SK-N-SH (cell line): ENCODE data around the gene CBX8.

Source experiments
- FOXM1 ChIP-seq: IDR thresholded peaks from 2 replicates; pipeline ENCODE4 v1.4.0; 2012; ENCODE audit warnings: low read depth, mild to moderate bottlenecking
- GABPA ChIP-seq: IDR thresholded peaks from 2 replicates; pipeline ENCODE4 v1.4.0; 2012; ENCODE audit warnings: low read depth, mild to moderate bottlenecking
- GATA2 ChIP-seq: sonication (generic); formaldehyde crosslinking; IDR thresholded peaks from 2 replicates; pipeline ENCODE4 v1.5.0; 2020; ENCODE audit warnings: mild to moderate bottlenecking, missing genetic modification reagents
- POLR2AphosphoS5 ChIP-seq: IDR thresholded peaks from 2 replicates; pipeline ENCODE4 v1.6.1; 2012; ENCODE audit warnings: low read depth, low read length
- USF2 ChIP-seq: fragments of 150-350 bp; IDR thresholded peaks from 2 replicates; pipeline ENCODE4 v1.6.1; 2017; ENCODE audit warnings: antibody characterized with exemption, low read length, low read depth, borderline replicate concordance
- TF ChIP-seq, protein P1 (sequence below): IDR thresholded peaks from 2 replicates; pipeline ENCODE4; 2012
- TF ChIP-seq, protein P2 (sequence below): fragments of 200-600 bp; sonication (generic); IDR thresholded peaks from 2 replicates; pipeline ENCODE4 v1.6.1; 2017; ENCODE audit warnings: antibody characterized with exemption, mild to moderate bottlenecking, moderate library complexity

DNA sequence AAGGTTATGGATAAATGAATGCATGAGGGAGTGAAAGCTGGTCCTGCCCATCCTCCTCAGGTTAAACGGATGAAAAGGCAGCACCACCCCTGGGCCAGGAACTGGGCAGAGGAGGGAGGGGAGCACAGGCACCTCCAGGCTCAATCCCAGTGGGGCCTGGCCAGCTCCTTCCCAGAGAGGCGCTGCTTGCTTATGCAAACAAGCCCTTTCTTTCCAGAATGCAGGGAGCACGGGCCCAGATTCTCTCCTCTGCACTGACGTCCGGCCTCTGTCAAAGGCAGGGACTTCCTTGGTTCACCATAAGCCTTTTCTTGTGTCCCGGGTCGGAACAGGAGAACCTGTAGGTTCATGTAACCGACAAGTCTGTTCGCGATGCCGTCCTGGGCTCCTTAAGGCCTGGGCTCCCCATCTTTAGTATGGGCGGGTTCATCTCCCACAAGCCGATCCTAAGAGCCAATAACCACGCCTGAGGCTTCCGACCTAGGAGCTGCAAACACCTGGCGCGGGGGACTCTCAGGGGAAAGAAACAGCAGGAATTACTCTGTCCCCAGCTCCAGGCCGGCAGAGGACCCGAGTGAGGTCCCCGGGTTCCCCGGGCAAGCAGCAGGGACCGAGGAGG is 49.9 kb downstream of the CBX8 start:
- TF ChIP-seq, protein P1, sequence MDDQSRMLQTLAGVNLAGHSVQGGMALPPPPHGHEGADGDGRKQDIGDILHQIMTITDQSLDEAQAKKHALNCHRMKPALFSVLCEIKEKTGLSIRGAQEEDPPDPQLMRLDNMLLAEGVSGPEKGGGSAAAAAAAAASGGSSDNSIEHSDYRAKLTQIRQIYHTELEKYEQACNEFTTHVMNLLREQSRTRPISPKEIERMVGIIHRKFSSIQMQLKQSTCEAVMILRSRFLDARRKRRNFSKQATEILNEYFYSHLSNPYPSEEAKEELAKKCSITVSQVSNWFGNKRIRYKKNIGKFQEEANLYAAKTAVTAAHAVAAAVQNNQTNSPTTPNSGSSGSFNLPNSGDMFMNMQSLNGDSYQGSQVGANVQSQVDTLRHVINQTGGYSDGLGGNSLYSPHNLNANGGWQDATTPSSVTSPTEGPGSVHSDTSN, result no peak
- TF ChIP-seq, protein P2, sequence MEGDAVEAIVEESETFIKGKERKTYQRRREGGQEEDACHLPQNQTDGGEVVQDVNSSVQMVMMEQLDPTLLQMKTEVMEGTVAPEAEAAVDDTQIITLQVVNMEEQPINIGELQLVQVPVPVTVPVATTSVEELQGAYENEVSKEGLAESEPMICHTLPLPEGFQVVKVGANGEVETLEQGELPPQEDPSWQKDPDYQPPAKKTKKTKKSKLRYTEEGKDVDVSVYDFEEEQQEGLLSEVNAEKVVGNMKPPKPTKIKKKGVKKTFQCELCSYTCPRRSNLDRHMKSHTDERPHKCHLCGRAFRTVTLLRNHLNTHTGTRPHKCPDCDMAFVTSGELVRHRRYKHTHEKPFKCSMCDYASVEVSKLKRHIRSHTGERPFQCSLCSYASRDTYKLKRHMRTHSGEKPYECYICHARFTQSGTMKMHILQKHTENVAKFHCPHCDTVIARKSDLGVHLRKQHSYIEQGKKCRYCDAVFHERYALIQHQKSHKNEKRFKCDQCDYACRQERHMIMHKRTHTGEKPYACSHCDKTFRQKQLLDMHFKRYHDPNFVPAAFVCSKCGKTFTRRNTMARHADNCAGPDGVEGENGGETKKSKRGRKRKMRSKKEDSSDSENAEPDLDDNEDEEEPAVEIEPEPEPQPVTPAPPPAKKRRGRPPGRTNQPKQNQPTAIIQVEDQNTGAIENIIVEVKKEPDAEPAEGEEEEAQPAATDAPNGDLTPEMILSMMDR, result no peak
- no peak for TF ChIP-seq GATA2 (CRISPR knock-in tag)
- no peak for TF ChIP-seq POLR2AphosphoS5
- no peak for TF ChIP-seq USF2
- TF ChIP-seq GABPA, result no peak
- no peak for TF ChIP-seq FOXM1
